GM12878 (cell line): ENCODE measurements around the gene PDE12. TPM values are rescaled to one million over a fixed set of nuclear protein-coding genes. Genes with fewer than 3 reads are reported as not detected.

Experiments used
- ATAC-seq: fragments of 200-7000 bp; cut with Tn5 transposase; 3 replicates; pipeline ENCODE4 v1.9.1; 2020; ENCODE audit warnings: mild to moderate bottlenecking, moderate library complexity
- BruUV-seq: library from RNA; stranded (reverse); fragments of 400-500 nt; replicated peaks from 2 replicates; lab custom pipeline; 2021; lab: Mats Ljungman, UMichigan
- CTCF ChIA-PET: fragments of 300-600 bp; sonication (Branson Sonifier 250); formaldehyde crosslinking; extraction: SDS; loops from one replicate; lab custom pipeline; 2021; ENCODE audit warnings: inconsistent platforms; lab: Yijun Ruan, JAX
- POLR2A ChIA-PET: fragments of 350-600 bp; formaldehyde crosslinking; extraction: SDS; loops from one replicate; lab custom pipeline; 2021; ENCODE audit warnings: inconsistent platforms; lab: Charles Lee
- RAD21 ChIA-PET: fragments of 300-600 bp; sonication (Branson Sonifier 250); formaldehyde crosslinking; loops from one replicate; lab custom pipeline; 2023; ENCODE audit warnings: antibody characterized with exemption; ENCODE audit not compliant: unreplicated experiment; lab: Charles Lee
- SMC1A ChIA-PET: fragments of 300-600 bp; sonication (Branson Sonifier 250); formaldehyde crosslinking; loops from one replicate; lab custom pipeline; 2023; ENCODE audit not compliant: unreplicated experiment, uncharacterized antibody; lab: Charles Lee
- DNase-seq: peaks from one replicate; pipeline ENCODE4 v3.0.0-alpha.2; 2011; ENCODE audit warnings: low read depth, low spot score
- FAIRE-seq: peaks from 3 replicates; lab custom pipeline; 2011; peaks lifted over from hg19 to GRCh38; lab: Jason Lieb, UNC
- H2AFZ ChIP-seq: 2 replicates; pipeline ENCODE4 v1.6.0; 2011; ENCODE audit warnings: low read depth, low read length, control low read depth; ENCODE audit not compliant: control insufficient read depth
- H3K27ac ChIP-seq: 2 replicates; pipeline ENCODE4 v1.5.1; 2011; ENCODE audit warnings: control low read depth; ENCODE audit not compliant: control insufficient read depth, insufficient read depth
- H3K27me3 ChIP-seq, 2 experiments: replicated peaks in 1 of 2; 2 replicates each; pipeline versions ENCODE4 v1.6.0 to v1.6.1; 2011; ENCODE audit warnings: low read length in 1 of 2; ENCODE audit not compliant: control insufficient read depth in 2 of 2, insufficient read depth in 2 of 2
- H3K36me3 ChIP-seq, 2 experiments: 2 replicates each; pipeline ENCODE4 v1.5.1; 2011; ENCODE audit warnings: low read length in 1 of 2; ENCODE audit not compliant: control insufficient read depth in 2 of 2, insufficient read depth in 2 of 2
- H3K4me1 ChIP-seq: 2 replicates; pipeline ENCODE4 v1.6.1; 2011; ENCODE audit warnings: mild to moderate bottlenecking, low read length, moderate library complexity, mixed read lengths; ENCODE audit not compliant: control insufficient read depth, insufficient read depth
- H3K4me2 ChIP-seq: 2 replicates; pipeline ENCODE4 v1.6.0; 2011; ENCODE audit warnings: control low read depth; ENCODE audit not compliant: control insufficient read depth, insufficient read depth
- H3K4me3 ChIP-seq: fragments of 200-600 bp; sonication (generic); 2 replicates; pipeline ENCODE4 v1.5.1; 2016
- H3K79me2 ChIP-seq: 2 replicates; pipeline ENCODE4 v1.6.0; 2011; ENCODE audit warnings: low read length; ENCODE audit not compliant: control insufficient read depth, insufficient read depth
- H3K9ac ChIP-seq: 2 replicates; pipeline ENCODE4 v1.8.0; 2011; ENCODE audit warnings: low read length, control low read depth, mixed read lengths; ENCODE audit not compliant: control insufficient read depth, insufficient read depth
- H3K9me3 ChIP-seq: replicated peaks from 3 replicates; pipeline ENCODE4 v1.5.1; 2011; ENCODE audit warnings: mild to moderate bottlenecking, low read length; ENCODE audit not compliant: control insufficient read depth, insufficient read depth
- H4K20me1 ChIP-seq: 2 replicates; pipeline ENCODE4 v1.6.0; 2011; ENCODE audit not compliant: control insufficient read depth, insufficient read depth
- NFIC ChIP-seq: IDR thresholded peaks from 2 replicates; pipeline ENCODE4 v1.6.1; 2012; ENCODE audit warnings: low read depth, mild to moderate bottlenecking, inconsistent platforms, low read length, moderate library complexity
- WGBS: methylation state at CpG from one replicate; pipeline ENCODE4 v1.1.6; 2016; ENCODE audit warnings: low lambda C conversion rate; ENCODE audit not compliant: insufficient replicate concordance, insufficient coverage; ENCODE audit errors: missing lambda C conversion rate; 5-methylcytosine and 5-hydroxymethylcytosine counted together
- in situ Hi-C: fragments of 300-500 bp; cut with MboI; formaldehyde crosslinking; loops from 9 replicates; pipeline ENCODE4 v1.14.3; 2018; ENCODE audit warnings: mixed read lengths
- intact Hi-C: fragments of 100-400 bp; cut with micrococcal nuclease; formaldehyde crosslinking; loops from one replicate; pipeline ENCODE4 v1.14.2; 2022; ENCODE audit not compliant: unreplicated experiment
- polyA plus RNA-seq, 11 experiments: library from polyadenylated mRNA; depleted of rRNA in 4 of 11; unstranded in 6 of 11; stranded (reverse) in 5 of 11; fragments of >200 nt; fragmentation: Nextera tagmentation in 4 of 11; fragmentation: Illumina TruSeq in 1 of 11; extraction: Ambion mirVana in 4 of 11; extraction: Trizol in 1 of 11; gene quantifications; 1 replicate in 1 of 11; 2 replicates in 10 of 11; pipeline versions ENCODE4 v1.2.1 to v1.2.3, GENCODE V29; 2011 to 2016; ENCODE audit warnings: inconsistent platforms in 2 of 11, missing spikeins in 2 of 11, low read depth in 1 of 11
- small RNA-seq: library from RNA; depleted of rRNA; stranded (forward); fragments of <200 nt; gene quantifications from one replicate; pipeline ENCODE3, GENCODE V24; 2014
- total RNA-seq, 4 experiments: library from RNA; depleted of rRNA in 3 of 4; stranded (reverse); fragments of >200 nt in 3 of 4; fragmentation: Illumina TruSeq in 1 of 4; extraction: Trizol in 1 of 4; gene quantifications; 2 replicates each; pipeline versions ENCODE4 v1.2.1 to v1.2.3, GENCODE V29; 2013 to 2021

PDE12 gene
- total and polyA plus RNA-seq, 10 of the 15 experiments (the other 5 are each of a cell fraction or from before 2014, with no cell fraction given) = 3.0 to 26.1 (median 17.4) TPM

DNA sequence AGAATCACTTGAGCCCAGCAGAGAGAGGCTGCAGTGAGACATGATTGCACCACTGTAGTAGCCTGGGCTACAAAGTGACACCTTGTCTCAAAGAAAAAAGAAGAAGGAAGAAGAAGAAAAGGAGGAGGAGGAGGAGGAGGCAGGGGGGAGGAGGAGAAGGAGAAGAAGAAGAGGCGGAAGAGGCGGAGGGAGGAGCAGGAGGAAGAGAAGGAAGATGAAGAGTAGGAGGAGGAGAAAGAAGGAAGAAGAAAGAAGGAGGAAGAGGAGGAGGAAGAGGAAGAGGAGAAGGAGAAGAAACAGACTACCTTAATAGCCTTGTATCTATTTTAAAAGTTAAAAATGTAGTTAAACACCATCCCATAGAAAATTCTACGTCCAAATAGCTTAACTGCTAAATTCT lies 60.2 kb downstream of the PDE12 start:
- no peak for FAIRE-seq
- intact Hi-C loops = no loop called here
- no peak for TF ChIP-seq NFIC
- DNase-seq = no peak
- in situ Hi-C loops = no loop called here
- H3K4me2 ChIP-seq = no peak overlapping the region
- no peak overlapping the region for H2AFZ ChIP-seq
- SMC1A ChIA-PET = no interaction called here
- no peak for ATAC-seq
- POLR2A ChIA-PET = interaction anchor here (1.6 kb wide), 1 partner anchor 14 kb away, joined by 3 read pairs; no protein-coding TSS in a partner anchor
- H3K4me3 ChIP-seq = no peak overlapping the region
- no peaks in the 10 kb centered on the region for H3K9me3 ChIP-seq
- no peak overlapping the region for H3K27ac ChIP-seq
- no peaks in the 10 kb centered on the region for H4K20me1 ChIP-seq
- no peak overlapping the region for H3K9ac ChIP-seq
- CTCF ChIA-PET = no interaction called here
- no peaks in the 10 kb centered on the region for H3K36me3 ChIP-seq
- H3K27me3 ChIP-seq = no peaks in the 10 kb centered on the region
- BruUV-seq = no TSS peak
- 36% methylated on average over 3 of the region's 3 CpGs for WGBS
- no peaks in the 10 kb centered on the region for H3K79me2 ChIP-seq
- RAD21 ChIA-PET = no interaction called here
- no peaks in the 10 kb centered on the region for H3K4me1 ChIP-seq

Small RNA genes lying within 50 kb of the gene (small RNA-seq; reads per million reads assigned to genes)
- gene RNU6-108P (not detected), gene RNU6-1181P (not detected), gene RNU6-483P (not detected)

Other genes with a start within 250 kb of the PDE12 start
- under 0.01 and 0.11 TPM in 2 replicates for gene DNAH12, start 11.9 kb upstream of the PDE12 start, total RNA-seq (2014; rRNA removed)
- 0.05 and 0.09 TPM in 2 replicates for gene DNAH12, start 11.9 kb upstream of the PDE12 start, total RNA-seq (2014; rRNA removed; fragmentation: Illumina TruSeq; extraction: Trizol)
- 0.05 and 0.19 TPM in 2 replicates for gene DNAH12, start 11.9 kb upstream of the PDE12 start, total RNA-seq (2021)
- 0.05 and 0.27 TPM in 2 replicates for gene DNAH12, start 11.9 kb upstream of the PDE12 start, polyA plus RNA-seq (2011; rRNA removed)
- gene DNAH12, start 11.9 kb upstream of the PDE12 start, polyA plus RNA-seq (2014; fragmentation: Illumina TruSeq; extraction: Trizol) = 0.10 and 0.13 TPM in 2 replicates
- under 1 TPM; 0.10 to 0.16 TPM for gene DNAH12, start 11.9 kb upstream of the PDE12 start, polyA plus RNA-seq (2014; fragmentation: Nextera tagmentation; extraction: Ambion mirVana)
- gene DNAH12, start 11.9 kb upstream of the PDE12 start, polyA plus RNA-seq (2014; rRNA removed) = 0.03 and 0.06 TPM in 2 replicates
- under 1 TPM; 0.07 to 0.35 TPM for gene DNAH12, start 11.9 kb upstream of the PDE12 start, polyA plus RNA-seq (2016; fragmentation: Nextera tagmentation; extraction: Ambion mirVana)
- gene ARF4, start 41.1 kb downstream of the PDE12 start, total RNA-seq (2014; rRNA removed) = 70.3 and 80.2 TPM in 2 replicates
- 74.8 and 78.4 TPM in 2 replicates for gene ARF4, start 41.1 kb downstream of the PDE12 start, total RNA-seq (2014; rRNA removed; fragmentation: Illumina TruSeq; extraction: Trizol)
- gene ARF4, start 41.1 kb downstream of the PDE12 start, total RNA-seq (2021) = 65.6 and 66.2 TPM in 2 replicates
- gene ARF4, start 41.1 kb downstream of the PDE12 start, polyA plus RNA-seq (2011; rRNA removed) = 122 and 173 TPM in 2 replicates
- 133 and 164 TPM in 2 replicates for gene ARF4, start 41.1 kb downstream of the PDE12 start, polyA plus RNA-seq (2014; fragmentation: Illumina TruSeq; extraction: Trizol)
- gene ARF4, start 41.1 kb downstream of the PDE12 start, polyA plus RNA-seq (2014; fragmentation: Nextera tagmentation; extraction: Ambion mirVana) = 100 to 1,000 TPM; 166 to 283 TPM
- 76.8 and 82.5 TPM in 2 replicates for gene ARF4, start 41.1 kb downstream of the PDE12 start, polyA plus RNA-seq (2014; rRNA removed)
- gene ARF4, start 41.1 kb downstream of the PDE12 start, polyA plus RNA-seq (2016; fragmentation: Nextera tagmentation; extraction: Ambion mirVana) = 100 to 1,000 TPM; 201 to 203 TPM
- gene DENND6A, start 136.8 kb downstream of the PDE12 start, total RNA-seq (2014; rRNA removed) = 10.9 and 20.2 TPM in 2 replicates
- gene DENND6A, start 136.8 kb downstream of the PDE12 start, total RNA-seq (2014; rRNA removed; fragmentation: Illumina TruSeq; extraction: Trizol) = 13.6 and 17.5 TPM in 2 replicates
- gene DENND6A, start 136.8 kb downstream of the PDE12 start, total RNA-seq (2021) = 13.0 and 15.3 TPM in 2 replicates
- 14.0 and 18.6 TPM in 2 replicates for gene DENND6A, start 136.8 kb downstream of the PDE12 start, polyA plus RNA-seq (2011; rRNA removed)
- gene DENND6A, start 136.8 kb downstream of the PDE12 start, polyA plus RNA-seq (2014; fragmentation: Illumina TruSeq; extraction: Trizol) = 8.5 and 8.8 TPM in 2 replicates
- gene DENND6A, start 136.8 kb downstream of the PDE12 start, polyA plus RNA-seq (2014; fragmentation: Nextera tagmentation; extraction: Ambion mirVana) = 1 to 10 TPM; 1.8 to 3.5 TPM
- 6.7 and 7.8 TPM in 2 replicates for gene DENND6A, start 136.8 kb downstream of the PDE12 start, polyA plus RNA-seq (2014; rRNA removed)
- 10 to 100 TPM in 1 of 2 experiments, 1 to 10 TPM in 1; 9.7 to 11.1 TPM for gene DENND6A, start 136.8 kb downstream of the PDE12 start, polyA plus RNA-seq (2016; fragmentation: Nextera tagmentation; extraction: Ambion mirVana)
- gene SLMAP, start 200.0 kb downstream of the PDE12 start, total RNA-seq (2014; rRNA removed) = 28.0 and 32.0 TPM in 2 replicates
- gene SLMAP, start 200.0 kb downstream of the PDE12 start, total RNA-seq (2014; rRNA removed; fragmentation: Illumina TruSeq; extraction: Trizol) = 31.6 and 32.8 TPM in 2 replicates
- 39.8 and 43.8 TPM in 2 replicates for gene SLMAP, start 200.0 kb downstream of the PDE12 start, total RNA-seq (2021)
- gene SLMAP, start 200.0 kb downstream of the PDE12 start, polyA plus RNA-seq (2011; rRNA removed) = 33.8 and 44.3 TPM in 2 replicates
- gene SLMAP, start 200.0 kb downstream of the PDE12 start, polyA plus RNA-seq (2014; fragmentation: Illumina TruSeq; extraction: Trizol) = 24.7 and 25.5 TPM in 2 replicates
- 10 to 100 TPM in 1 of 2 experiments, 1 to 10 TPM in 1; 8.3 to 10.4 TPM for gene SLMAP, start 200.0 kb downstream of the PDE12 start, polyA plus RNA-seq (2014; fragmentation: Nextera tagmentation; extraction: Ambion mirVana)
- gene SLMAP, start 200.0 kb downstream of the PDE12 start, polyA plus RNA-seq (2014; rRNA removed) = 15.1 and 17.7 TPM in 2 replicates
- gene SLMAP, start 200.0 kb downstream of the PDE12 start, polyA plus RNA-seq (2016; fragmentation: Nextera tagmentation; extraction: Ambion mirVana) = 10 to 100 TPM; 22.9 to 28.3 TPM